Measurements from ENCODE around the gene CHORDC1. TPM values are rescaled to one million over a fixed set of nuclear protein-coding genes. Genes with fewer than 3 reads are reported as not detected.

The CHORDC1 gene
- total and polyA plus RNA-seq, 2 of the 13 experiments (the other 11 are each of a cell fraction or from before 2014, with no cell fraction given), result 19.1 to 73.5 TPM

DNA sequence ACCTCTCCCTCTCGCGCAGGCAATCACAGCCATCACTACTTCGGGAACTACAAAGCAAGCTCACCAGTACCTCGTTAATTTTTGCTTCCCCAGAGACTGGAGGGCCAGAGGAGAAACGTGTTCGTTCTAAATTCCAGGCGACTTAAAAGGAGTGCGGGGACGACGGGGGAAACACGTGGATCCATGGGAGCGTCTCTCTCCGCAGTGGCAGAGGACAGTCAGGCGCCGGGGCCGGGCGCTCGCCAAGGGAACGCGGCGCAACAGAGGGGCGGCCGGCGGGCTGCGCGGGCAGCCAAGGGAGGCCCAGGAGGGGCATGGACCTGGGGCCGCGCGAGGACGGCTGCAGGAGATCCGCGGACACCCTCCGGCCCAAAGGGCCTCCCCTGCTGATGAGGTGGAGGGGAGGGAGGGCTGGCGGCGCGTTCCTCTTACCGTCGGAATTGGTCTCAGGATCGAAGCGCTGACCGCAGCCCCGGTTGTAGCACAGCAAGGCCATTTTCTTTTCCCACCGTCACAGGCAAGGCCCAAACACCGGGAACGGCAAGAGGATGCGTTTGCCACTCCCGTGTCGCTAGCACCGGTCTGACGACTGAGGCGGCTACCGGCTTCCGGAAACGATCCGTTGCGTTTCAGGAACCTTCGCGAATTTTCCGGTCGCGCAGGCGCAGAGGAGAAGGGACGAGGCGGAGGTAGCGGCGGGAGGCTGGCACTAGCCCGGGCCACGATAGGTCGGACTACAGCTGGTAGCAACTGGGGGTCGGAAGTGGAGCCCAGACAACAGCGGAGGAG is at the start of gene CHORDC1 (continued):
- TF ChIP-seq ELF3 (CRISPR knock-in tag; IDR thresholded peaks at IDR 0.05) (peak; percentile 74; the same call in 1 of the 2 replicates), ZNF614 (CRISPR knock-in tag; IDR thresholded peaks at IDR 0.05; ENCODE audit: borderline replicate concordance) (0 out of 2 replicates have a peak, but pooled peaks have one; percentile 25), MXI1 (IDR thresholded peaks at IDR 0.05; ENCODE audit: borderline replicate concordance, low read depth, low read length) (peak; percentile 52; the same call in 1 of the 3 replicates), ARNTL (CRISPR knock-in tag; IDR thresholded peaks at IDR 0.05) (no peak), RFX1 (IDR thresholded peaks at IDR 0.05) (no peak; the same call in 1 of the 2 replicates), ARID2 (CRISPR knock-in tag; IDR thresholded peaks at IDR 0.05; ENCODE audit: borderline replicate concordance) (peak; percentile 94), ASH2L (IDR thresholded peaks at IDR 0.05; ENCODE audit: insufficient read length, low read depth, low read length) (peak; percentile 92), STAG1 (CRISPR knock-in tag; IDR thresholded peaks at IDR 0.05) (no peak), ZNF772 (CRISPR knock-in tag; IDR thresholded peaks at IDR 0.05) (peak; percentile 82), EEA1 (CRISPR knock-in tag; IDR thresholded peaks at IDR 0.05; ENCODE audit: borderline replicate concordance) (peak; percentile 77; the same call in 1 of the 2 replicates), MYC (CRISPR knock-in tag; IDR thresholded peaks at IDR 0.05; ENCODE audit: borderline replicate concordance) (peak; percentile 52; the same call in 1 of the 2 replicates), ZNF354B (CRISPR knock-in tag; IDR thresholded peaks at IDR 0.05) (0 out of 2 replicates have a peak, but pooled peaks have one; percentile 26), ARHGAP35 (CRISPR knock-in tag; IDR thresholded peaks at IDR 0.05; ENCODE audit: borderline replicate concordance) (no peak; the same call in 1 of the 2 replicates), NFE2L1 (CRISPR knock-in tag; IDR thresholded peaks at IDR 0.05; ENCODE audit: borderline replicate concordance) (no peak), HOXA3 (CRISPR knock-in tag; IDR thresholded peaks at IDR 0.05) (peak; percentile 49; the same call in 1 of the 2 replicates), GTF3A (CRISPR knock-in tag; conservative IDR thresholded peaks at IDR 0.05) (no peak), ZNF572 (CRISPR knock-in tag; IDR thresholded peaks at IDR 0.05) (no peak; the same call in 1 of the 2 replicates)
- TF ChIP-seq, protein P1, sequence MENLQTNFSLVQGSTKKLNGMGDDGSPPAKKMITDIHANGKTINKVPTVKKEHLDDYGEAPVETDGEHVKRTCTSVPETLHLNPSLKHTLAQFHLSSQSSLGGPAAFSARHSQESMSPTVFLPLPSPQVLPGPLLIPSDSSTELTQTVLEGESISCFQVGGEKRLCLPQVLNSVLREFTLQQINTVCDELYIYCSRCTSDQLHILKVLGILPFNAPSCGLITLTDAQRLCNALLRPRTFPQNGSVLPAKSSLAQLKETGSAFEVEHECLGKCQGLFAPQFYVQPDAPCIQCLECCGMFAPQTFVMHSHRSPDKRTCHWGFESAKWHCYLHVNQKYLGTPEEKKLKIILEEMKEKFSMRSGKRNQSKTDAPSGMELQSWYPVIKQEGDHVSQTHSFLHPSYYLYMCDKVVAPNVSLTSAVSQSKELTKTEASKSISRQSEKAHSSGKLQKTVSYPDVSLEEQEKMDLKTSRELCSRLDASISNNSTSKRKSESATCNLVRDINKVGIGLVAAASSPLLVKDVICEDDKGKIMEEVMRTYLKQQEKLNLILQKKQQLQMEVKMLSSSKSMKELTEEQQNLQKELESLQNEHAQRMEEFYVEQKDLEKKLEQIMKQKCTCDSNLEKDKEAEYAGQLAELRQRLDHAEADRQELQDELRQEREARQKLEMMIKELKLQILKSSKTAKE (CRISPR knock-in tag; IDR thresholded peaks at IDR 0.05; ENCODE audit: borderline replicate concordance), result no peak; the same call in 1 of the 2 replicates
- TF ChIP-seq, protein P2, sequence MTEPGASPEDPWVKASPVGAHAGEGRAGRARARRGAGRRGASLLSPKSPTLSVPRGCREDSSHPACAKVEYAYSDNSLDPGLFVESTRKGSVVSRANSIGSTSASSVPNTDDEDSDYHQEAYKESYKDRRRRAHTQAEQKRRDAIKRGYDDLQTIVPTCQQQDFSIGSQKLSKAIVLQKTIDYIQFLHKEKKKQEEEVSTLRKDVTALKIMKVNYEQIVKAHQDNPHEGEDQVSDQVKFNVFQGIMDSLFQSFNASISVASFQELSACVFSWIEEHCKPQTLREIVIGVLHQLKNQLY (CRISPR knock-in tag; IDR thresholded peaks at IDR 0.05), result no peak
- TF ChIP-seq, protein P3, sequence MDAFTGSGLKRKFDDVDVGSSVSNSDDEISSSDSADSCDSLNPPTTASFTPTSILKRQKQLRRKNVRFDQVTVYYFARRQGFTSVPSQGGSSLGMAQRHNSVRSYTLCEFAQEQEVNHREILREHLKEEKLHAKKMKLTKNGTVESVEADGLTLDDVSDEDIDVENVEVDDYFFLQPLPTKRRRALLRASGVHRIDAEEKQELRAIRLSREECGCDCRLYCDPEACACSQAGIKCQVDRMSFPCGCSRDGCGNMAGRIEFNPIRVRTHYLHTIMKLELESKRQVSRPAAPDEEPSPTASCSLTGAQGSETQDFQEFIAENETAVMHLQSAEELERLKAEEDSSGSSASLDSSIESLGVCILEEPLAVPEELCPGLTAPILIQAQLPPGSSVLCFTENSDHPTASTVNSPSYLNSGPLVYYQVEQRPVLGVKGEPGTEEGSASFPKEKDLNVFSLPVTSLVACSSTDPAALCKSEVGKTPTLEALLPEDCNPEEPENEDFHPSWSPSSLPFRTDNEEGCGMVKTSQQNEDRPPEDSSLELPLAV (CRISPR knock-in tag; conservative IDR thresholded peaks at IDR 0.05; ENCODE audit: low read depth), result no peak
- TF ChIP-seq, protein P4, sequence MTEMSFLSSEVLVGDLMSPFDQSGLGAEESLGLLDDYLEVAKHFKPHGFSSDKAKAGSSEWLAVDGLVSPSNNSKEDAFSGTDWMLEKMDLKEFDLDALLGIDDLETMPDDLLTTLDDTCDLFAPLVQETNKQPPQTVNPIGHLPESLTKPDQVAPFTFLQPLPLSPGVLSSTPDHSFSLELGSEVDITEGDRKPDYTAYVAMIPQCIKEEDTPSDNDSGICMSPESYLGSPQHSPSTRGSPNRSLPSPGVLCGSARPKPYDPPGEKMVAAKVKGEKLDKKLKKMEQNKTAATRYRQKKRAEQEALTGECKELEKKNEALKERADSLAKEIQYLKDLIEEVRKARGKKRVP (CRISPR knock-in tag; IDR thresholded peaks at IDR 0.05), result peak in 1 of 2 experiments; percentile 48; a peak in 1 of 4 replicates
- TF ChIP-seq, protein P5, sequence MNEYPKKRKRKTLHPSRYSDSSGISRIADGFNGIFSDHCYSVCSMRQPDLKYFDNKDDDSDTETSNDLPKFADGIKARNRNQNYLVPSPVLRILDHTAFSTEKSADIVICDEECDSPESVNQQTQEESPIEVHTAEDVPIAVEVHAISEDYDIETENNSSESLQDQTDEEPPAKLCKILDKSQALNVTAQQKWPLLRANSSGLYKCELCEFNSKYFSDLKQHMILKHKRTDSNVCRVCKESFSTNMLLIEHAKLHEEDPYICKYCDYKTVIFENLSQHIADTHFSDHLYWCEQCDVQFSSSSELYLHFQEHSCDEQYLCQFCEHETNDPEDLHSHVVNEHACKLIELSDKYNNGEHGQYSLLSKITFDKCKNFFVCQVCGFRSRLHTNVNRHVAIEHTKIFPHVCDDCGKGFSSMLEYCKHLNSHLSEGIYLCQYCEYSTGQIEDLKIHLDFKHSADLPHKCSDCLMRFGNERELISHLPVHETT (CRISPR knock-in tag; conservative IDR thresholded peaks at IDR 0.05), result 0 out of 2 replicates have a peak, but pooled peaks have one; percentile 50
